Progenitor cell of endocrine pancreas (in vitro differentiated cells): ENCODE measurements around the gene CCSER1. TPM values are rescaled to one million over a fixed set of nuclear protein-coding genes. Genes with fewer than 3 reads are reported as not detected.

ENCODE experiments used
- DNase-seq: peaks from one replicate; pipeline ENCODE4 v3.0.0; 2021; ENCODE audit warnings: low spot score; ENCODE audit not compliant: unreplicated experiment
- H3K27ac Mint-ChIP-seq: 2 replicates; pipeline ENCODE4 v1.8.0; 2021; ENCODE audit warnings: mild to moderate bottlenecking, moderate library complexity, mixed read lengths
- H3K27me3 Mint-ChIP-seq: 2 replicates; pipeline ENCODE4 v1.8.0; 2021; ENCODE audit warnings: mixed read lengths
- H3K36me3 Mint-ChIP-seq: 2 replicates; pipeline ENCODE4 v1.8.0; 2022; ENCODE audit warnings: mixed read lengths; ENCODE audit not compliant: insufficient read depth
- H3K4me1 Mint-ChIP-seq: 2 replicates; pipeline ENCODE4 v1.8.0; 2021; ENCODE audit warnings: low read depth, mixed read lengths
- H3K4me3 Mint-ChIP-seq: 2 replicates; pipeline ENCODE4 v1.8.0; 2021; ENCODE audit warnings: low read depth, mild to moderate bottlenecking, moderate library complexity, mixed read lengths
- H3K9me3 Mint-ChIP-seq: 2 replicates; pipeline ENCODE4 v1.8.0; 2021; ENCODE audit warnings: low read depth, mixed read lengths
- CTCF ChIP-seq: fragments of 200-600 bp; sonication (generic); IDR thresholded peaks from one replicate; pipeline ENCODE4 v1.5.0; 2021; ENCODE audit warnings: antibody characterized with exemption, mild to moderate bottlenecking; ENCODE audit not compliant: unreplicated experiment
- total RNA-seq: library from RNA; stranded (reverse); gene quantifications from 2 replicates; pipeline ENCODE4 v1.2.1, GENCODE V29; 2021

Gene CCSER1
- total RNA-seq, 1 donor from 2014 or later: 11.6 TPM

DNA sequence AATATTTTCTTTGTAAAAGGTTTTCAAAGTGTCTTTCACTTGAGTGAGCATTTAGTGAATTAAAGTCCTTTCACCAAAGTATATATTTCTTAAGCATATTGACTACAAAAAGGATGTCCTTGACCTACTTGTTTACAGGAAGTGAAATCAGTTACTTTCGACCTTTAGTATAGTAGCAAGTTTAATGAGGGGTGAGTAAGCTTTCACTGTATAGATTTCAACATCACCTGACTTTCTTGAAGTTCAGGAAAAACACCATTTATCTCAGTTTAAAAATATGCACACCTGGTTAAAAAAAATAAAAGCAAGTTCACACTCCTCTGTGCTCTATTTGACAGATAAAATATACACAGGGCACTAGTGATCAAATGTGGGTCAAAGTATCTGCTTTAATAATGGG is 88.1 kb downstream of the CCSER1 start:
- H3K36me3 Mint-ChIP-seq: no peaks in the 10 kb centered on the region
- no peak for TF ChIP-seq CTCF
- no peaks in the 10 kb centered on the region for H3K27me3 Mint-ChIP-seq
- H3K4me3 Mint-ChIP-seq: no peak overlapping the region
- peaks cover 5% of the 10 kb centered on the region for H3K4me1 Mint-ChIP-seq
- H3K9me3 Mint-ChIP-seq: peaks cover 4% of the 10 kb centered on the region
- no peak overlapping the region for H3K27ac Mint-ChIP-seq
- no peak for DNase-seq

DNA sequence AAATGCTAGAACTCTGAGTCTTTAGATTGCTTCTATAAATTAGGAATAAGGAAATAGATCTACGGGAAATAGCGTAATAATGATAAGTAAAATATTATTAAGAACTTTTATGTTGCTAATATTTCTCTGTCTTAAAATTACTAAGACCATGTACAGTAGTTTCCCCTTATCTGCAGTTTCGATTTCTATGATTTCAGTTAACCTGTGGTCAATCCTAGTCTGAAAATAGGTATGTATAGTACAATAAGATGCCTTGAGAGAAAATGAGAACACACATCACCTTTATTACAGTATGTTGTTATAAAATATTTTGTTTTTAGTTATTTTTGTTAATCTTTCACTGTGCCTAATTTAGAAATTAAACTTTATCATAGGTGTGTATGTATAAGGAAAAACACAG is 92.6 kb downstream of the CCSER1 start:
- peaks cover 4% of the 10 kb centered on the region for H3K9me3 Mint-ChIP-seq

DNA sequence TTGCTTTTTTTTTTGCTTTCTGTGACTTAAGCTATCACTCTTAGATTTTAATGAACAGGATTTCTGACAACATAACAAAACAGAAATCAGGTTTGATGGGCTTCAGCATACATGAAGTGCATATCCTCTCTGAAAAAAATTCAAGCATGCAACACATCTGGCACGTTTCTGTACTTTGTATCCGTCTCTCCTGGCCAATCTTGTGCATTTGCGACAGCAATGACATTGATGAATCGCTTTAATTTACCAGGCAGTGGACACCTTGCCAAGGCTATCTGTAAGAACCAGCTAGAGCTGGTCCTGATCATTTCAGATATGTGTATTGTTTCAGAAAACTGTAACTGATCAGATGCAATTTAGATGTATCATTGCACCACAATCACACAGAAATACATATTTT is 93.3 kb downstream of the CCSER1 start:
- TF ChIP-seq CTCF: no peak
- Mint-ChIP-seq H3K27me3 (no peaks in the 10 kb centered on the region), H3K4me1 (peaks cover 8% of the 10 kb centered on the region), H3K27ac (no peak overlapping the region), H3K36me3 (no peaks in the 10 kb centered on the region), H3K9me3 (peaks cover 4% of the 10 kb centered on the region), H3K4me3 (no peak overlapping the region)
- DNase-seq: no peak

More for the DNA sequence above, 92.6 kb downstream of the CCSER1 start:
- peaks cover 11% of the 10 kb centered on the region for H3K4me1 Mint-ChIP-seq
- no peaks in the 10 kb centered on the region for H3K27me3 Mint-ChIP-seq
- no peak overlapping the region for H3K27ac Mint-ChIP-seq
- H3K4me3 Mint-ChIP-seq: no peak overlapping the region
- no peaks in the 10 kb centered on the region for H3K36me3 Mint-ChIP-seq
- no peak for DNase-seq
- no peak for TF ChIP-seq CTCF

GRCh38 chr4:90226734-90227133 is 99.5 kb downstream of the CCSER1 start:
- TF ChIP-seq CTCF: no peak
- no peak for DNase-seq
- H3K27ac Mint-ChIP-seq: no peak overlapping the region
- peaks cover 9% of the 10 kb centered on the region for H3K9me3 Mint-ChIP-seq
- H3K27me3 Mint-ChIP-seq: no peaks in the 10 kb centered on the region
- H3K4me3 Mint-ChIP-seq: no peak overlapping the region
- peaks cover 6% of the 10 kb centered on the region for H3K4me1 Mint-ChIP-seq
- no peaks in the 10 kb centered on the region for H3K36me3 Mint-ChIP-seq

- Mint-ChIP-seq H3K4me3 (no peak overlapping the region), H3K9me3 (peaks cover 9% of the 10 kb centered on the region), H3K36me3 (no peaks in the 10 kb centered on the region), H3K4me1 (peaks cover 6% of the 10 kb centered on the region), H3K27me3 (no peaks in the 10 kb centered on the region), H3K27ac (no peak overlapping the region)
- no peak for TF ChIP-seq CTCF
- no peak for DNase-seq
These were observed 100.0 kb downstream of the CCSER1 start for GRCh38 chr4:90227177-90227576.
